DMS153 (cell line): ENCODE measurements around the gene ZBTB44.
"Not testable (repeated sequence)": the region's sequence is repeated elsewhere in the genome, so short reads cannot be mapped to it uniquely, and the experiment has no call there.

ENCODE experiments used
- DNase-seq: peaks from one replicate; lab custom pipeline; 2025; lab: John Stamatoyannopoulos, UW

Gene ZBTB44, protein sequence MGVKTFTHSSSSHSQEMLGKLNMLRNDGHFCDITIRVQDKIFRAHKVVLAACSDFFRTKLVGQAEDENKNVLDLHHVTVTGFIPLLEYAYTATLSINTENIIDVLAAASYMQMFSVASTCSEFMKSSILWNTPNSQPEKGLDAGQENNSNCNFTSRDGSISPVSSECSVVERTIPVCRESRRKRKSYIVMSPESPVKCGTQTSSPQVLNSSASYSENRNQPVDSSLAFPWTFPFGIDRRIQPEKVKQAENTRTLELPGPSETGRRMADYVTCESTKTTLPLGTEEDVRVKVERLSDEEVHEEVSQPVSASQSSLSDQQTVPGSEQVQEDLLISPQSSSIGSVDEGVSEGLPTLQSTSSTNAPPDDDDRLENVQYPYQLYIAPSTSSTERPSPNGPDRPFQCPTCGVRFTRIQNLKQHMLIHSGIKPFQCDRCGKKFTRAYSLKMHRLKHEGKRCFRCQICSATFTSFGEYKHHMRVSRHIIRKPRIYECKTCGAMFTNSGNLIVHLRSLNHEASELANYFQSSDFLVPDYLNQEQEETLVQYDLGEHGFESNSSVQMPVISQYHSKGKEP

DNA sequence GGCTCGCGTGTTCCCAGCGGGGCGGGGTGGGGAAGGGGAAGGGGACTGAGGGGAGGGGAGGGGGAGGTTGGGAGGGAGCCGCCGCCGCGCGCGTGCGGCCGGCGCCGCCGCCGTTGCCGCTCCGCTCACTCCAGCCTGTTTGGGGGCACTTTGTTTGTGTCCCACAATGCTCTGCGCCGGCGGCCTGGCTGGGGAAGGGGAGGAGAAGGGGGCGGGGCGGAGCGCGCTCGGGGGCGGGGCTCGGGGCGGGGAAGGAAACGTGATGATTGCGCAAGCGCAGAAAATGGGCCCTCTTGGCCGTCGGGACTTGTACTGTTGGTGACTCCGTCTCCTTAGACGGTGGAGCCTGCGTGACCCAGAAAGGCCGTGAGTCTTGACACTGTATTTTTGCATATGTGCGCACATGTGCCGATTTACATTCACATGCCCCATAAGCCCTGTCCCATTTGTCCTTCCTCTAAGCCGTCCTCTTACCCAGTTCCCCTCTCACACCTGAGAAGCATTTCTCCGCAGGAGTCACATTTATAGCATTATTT, at the start of gene ZBTB44:
Gene ZBTB44, minus strand, starts transcription at position 168 of the 536 bp plus-strand sequence. CDS start 53,044 bp downstream, outside the sequence.
- peak; percentile 79 for DNase-seq

DNA sequence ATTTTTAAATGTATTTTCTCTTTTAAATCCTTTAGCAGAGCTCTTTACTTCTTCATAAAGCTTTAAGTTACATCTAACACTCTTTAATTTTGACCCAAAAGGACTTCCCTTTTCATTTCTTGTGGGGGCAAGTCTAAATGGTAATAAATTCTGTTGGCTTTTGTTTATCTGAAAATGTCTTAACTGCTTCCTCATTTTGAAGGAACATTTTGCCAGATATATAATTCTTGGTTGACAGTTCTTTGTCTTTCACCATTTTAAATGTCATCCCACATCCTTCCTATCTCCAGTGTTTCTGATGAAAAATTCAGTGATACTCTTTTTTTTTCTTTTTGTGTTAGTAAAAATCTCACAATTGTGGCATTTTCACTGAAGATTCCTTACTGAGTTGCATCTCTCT, 44.7 kb upstream of the ZBTB44 start:
- DNase-seq: no peak

DNA sequence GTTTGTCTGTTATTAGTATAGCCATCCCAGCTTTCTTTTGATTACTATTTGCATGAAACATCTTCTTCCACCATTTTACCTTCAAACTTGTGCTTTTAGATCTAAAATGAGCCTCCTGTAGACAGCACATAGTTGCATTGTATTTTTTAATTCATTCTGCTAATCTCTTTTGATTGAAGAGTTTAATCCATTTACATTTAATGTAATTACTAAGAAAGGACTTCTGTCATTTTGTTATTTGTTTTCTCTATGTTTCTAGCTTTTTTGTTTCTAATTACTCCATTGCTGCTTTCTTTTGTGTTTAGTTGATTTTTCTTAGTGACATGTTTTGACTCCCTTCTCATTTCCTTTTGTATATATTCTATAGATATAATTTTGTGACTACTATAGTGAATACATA, 43.7 kb upstream of the ZBTB44 start:
- DNase-seq: no peak

DNA sequence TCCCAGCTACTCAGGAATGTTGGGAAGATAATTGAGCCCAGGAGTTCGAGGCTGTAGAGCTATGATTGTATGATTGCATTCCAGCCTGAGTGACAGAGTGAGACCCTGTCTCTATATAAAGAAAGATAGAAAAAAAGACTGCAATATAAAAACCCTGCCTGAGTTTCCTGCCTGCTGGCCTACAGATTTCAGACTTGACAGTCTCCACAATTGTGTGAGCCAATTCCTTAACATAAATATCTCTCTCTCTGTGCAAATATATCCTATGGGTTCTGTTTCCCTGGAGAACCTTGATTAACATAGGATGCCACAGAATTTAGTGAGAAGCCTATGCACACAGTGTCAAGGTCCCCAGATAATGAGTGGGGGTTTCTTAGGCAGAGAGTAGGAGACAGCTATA, 32.5 kb upstream of the ZBTB44 start:
- DNase-seq: no peak

DNA sequence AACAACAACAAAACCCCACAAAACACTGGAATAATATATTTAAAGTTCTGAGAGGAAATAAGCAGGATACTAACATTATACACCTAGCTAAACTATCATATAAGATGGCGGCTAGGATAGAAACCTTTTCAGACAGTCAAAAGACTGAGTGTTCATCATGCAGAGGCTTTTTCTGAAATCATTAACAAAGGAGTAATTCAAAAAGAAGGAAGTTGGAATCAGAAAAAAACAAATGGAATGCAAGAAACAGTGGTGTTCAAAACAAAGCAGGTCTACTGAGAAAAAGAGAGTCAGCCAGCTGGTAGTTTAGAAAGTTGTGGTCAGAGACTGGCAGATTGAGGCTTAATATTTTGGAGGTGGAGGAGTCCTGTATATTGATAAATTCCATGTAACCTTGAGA, 30.1 kb upstream of the ZBTB44 start:
- DNase-seq: no peak

DNA sequence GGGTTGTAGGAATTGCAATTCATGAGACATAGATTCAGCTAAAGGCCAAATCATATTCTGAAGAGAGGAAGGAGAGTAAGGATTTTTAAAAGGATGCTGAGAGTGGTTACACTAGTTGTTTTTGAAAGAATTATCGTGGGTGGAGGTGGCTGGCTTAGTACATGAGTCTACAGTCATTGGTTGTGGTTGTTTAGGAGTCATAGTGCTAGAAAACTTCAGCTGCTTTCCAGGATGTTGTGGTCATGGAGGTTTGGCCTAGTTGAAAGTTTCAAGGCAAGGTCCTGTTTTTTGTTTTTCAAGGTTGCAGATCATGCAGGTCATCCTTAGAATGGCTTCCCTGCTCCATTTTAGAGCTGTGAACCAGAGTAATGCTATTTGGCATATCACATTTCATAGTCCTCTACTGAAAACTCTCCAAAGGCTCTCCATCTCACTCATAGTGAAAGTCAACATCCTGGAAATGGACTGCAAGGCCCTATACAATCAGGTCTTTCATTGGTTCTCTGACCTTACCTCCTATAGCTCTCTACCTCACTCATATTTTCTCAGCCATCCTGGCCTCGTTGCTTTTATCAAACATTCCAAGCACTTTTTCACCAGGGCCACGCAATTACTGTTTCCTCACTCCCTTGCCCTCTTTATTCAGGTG, 26.1 kb upstream of the ZBTB44 start:
- no peak for DNase-seq

DNA sequence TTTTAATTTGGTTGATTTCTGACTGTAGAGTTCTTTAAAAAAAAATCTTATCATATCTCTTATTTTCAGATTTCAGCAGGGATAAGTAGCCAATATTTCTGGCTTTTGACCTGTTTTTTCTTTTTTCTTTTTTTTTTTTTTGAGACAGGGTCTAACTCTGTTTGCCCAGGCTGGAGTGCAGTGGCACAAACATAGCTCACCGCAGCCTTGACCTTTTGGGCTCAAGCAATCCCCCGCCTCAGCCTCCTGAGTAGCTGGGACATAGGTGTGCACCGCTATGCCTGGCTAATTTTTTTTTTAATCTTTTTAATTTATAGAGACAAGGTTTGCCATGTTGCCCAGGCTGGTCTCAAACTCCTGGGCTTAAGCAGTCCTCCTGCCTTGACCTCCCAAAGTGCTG, 23.9 kb upstream of the ZBTB44 start:
- no peak for DNase-seq

DNA sequence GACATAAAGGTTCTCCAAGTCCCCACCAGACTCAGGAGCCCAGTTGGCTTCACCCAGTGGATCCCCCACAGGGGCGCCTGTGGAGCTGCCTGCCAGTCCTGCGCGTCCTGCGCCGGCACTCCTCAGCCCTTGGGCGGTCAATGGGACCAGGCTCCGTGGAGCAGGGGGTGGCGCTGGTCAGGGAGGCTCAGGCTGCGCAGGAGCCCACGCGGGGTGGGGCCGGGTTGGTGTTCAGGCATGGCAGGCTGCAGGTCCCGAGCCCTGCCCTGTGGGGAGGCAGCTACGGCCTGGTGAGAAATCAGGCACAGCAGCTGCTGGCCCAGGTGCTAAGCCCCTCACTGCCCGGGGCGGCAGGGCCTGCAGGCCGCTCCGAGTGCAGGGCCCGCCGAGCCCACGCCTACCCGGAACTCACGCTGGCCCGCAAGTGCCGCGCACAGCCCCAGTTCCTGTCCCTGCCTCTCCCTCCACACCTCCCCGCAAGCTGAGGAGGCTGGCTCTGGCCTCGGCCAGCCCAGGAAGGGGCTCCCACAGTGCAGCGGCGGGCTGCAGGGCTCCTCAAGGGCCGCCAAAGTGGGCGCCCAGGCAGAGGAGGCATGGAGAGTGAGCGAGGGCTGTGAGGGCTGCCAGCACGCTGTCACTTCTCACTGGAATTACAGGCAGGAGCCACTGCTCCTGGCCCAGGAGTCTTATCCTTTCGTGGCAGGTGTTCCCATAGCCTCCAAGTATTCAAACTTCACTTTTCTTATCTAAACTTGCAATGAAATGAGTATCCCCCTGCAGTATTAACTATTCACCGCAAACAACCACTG, 22.8 kb upstream of the ZBTB44 start:
- no peak for DNase-seq

DNA sequence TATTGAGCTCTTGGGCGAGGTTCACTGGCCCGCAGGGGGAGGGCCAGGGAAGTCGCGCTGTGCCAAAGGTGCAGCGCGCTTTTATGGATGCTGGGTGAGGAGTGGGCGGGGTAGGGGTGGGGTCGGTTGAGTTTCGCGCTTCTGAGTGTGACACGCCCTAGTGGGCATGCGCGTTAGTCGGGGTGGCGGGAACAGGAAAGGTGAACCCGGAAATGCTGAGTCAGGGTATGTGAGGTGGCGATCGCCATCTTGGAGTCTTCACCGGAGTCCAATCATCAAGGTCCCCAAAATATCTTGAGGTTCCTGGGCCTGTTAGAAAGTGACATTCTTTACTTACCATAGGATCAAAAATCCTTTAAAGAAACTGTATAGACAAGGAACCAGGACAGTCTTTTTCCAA, 16.7 kb upstream of the ZBTB44 start:
- not testable (repeated sequence) for DNase-seq

DNA sequence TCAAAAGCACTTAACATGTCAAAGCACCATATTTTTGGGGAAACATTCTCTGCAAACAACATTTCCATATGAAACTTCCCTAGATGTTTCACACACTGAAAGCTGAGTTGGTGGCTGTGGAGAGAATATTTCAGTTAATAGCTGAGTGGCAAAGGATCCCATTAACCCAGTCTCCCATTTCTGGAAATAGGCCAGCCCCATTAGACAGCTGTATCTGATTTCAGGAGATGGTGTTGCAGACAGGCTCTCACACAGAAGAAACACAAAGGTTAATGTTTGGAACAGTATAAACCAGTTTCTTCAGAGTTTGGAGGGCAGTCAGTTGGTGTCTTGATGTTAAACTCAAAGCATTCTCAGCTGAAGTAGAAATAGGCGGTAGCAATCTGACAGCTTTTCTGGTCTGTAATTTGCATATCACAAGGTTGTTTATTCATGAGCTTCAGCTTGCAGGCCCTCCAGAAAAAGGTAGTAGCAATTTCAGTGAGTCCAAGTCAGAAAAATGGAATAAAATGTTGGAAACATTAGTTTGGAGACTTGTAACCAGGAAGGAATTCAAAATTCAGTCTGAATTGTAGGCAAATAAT, 15.5 kb upstream of the ZBTB44 start:
- DNase-seq: no peak

DNA sequence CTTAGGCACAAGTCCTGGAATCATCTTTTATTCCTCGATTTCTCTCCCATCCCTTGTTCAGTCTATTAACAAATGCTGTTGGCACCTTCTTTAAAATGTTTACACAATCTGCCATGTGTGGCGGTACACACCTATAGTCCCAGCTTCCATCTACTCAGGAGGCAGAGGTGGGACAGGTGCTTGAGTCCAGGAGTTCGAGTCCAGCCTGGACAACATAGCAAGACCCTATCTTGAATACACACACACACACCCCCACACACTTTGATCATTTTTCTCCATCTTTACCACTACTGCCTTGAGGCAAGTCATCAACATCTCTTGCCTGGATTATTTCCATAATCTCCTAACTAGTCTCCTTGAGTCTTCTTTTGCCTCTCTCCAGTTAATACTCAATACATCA, 13.7 kb upstream of the ZBTB44 start:
- DNase-seq: no peak

DNA sequence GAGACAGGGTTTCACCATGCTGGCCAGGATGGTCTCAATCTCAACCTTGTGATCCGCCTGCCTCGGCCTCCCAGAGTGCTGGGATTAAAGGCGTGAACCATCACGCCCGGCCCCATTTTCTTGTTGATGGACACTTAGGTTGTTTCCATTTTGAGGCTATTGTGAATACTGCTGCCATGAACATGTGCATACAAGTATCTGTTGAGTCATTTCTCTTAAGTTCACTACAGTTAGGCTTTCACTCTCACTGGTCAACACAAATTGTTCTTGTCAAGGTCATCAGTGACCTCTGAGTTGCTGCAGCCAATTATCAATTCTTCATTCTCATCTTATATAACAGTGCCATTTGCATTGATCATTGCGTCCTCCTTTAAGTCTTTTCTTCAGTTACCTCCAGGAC, 13.0 kb upstream of the ZBTB44 start:
- DNase-seq: no peak

DNA sequence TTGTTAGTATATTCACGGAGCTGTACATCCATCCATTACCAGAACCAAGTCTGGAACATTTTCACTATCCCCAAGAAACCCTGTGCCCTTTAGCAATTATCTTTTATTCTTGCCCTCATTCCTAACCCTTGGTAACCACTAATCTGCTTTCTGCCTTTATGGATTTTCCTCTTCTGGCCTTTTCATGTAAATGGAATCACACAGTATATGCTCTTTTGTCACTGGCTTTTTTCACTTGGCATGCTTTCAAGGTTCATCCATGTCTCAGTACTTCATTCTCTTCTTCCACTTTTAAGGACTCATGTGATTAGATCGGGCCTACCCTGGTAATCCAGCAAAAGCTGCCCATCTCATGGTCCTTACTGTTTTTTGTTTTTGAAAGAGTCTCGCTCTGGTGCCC, 11.0 kb upstream of the ZBTB44 start:
- DNase-seq: no peak

DNA sequence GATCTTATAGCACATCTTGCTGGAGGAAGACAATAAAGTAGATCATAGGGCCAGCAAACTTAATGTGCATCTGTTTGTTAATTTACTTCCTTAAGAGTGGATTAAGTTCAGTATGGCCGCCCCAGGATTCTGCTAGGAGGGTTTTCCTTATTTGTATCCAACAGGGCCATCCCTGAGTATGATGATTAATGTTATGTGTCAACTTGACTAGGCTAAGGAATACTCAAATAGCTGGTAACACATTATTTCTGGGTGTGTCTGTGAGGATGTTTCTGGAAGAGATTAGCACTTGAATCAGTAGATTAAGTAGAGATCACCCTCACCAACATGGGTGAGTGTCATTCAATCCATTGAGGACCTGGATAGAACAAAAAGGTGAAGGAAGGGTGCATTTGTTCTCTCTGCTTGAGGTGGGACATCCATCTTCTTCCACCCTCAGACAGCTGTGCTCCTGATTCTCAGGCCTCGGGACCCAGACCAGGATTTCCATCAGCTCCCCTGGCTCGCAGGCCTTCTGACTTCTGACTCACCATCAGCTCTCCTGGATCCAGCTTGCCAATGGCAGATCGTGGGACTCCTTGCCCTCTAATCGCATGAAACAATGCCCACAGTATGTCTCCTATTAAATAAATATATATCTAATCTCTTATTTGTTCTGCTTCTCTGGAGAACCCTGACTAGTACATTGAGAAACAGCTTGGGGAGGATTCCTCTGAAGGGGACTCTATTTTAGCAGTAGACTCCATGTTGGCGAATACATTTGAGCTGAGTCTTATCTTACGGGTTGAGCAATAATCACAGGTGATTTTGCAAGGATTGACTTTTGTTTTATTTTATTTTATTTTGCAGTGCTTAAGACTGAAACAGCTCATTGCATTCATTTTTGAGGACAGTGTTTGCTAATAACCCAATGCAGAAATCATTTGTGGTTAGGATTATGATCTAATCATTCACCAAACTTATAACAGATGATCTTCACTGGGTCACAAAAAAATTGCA, 9.0 kb upstream of the ZBTB44 start:
- no peak for DNase-seq

DNA sequence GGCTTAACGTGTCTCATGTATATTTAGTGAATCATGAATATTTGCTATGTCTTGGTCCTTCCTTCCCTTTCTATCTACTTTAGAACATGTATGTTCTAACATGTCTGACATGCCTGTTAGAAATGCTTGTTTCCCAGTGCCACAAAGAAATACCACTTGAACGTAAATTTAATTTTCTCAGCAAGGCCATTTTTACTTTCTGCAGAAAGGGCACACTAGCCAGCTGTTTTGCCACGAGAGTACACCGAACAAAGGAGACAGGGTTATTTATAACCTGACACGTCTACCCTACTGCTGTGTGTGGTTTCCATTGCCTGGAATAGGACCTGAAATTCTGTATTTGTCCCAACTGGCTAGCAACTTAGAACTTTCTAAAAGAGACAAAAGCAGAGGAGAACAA, 7.4 kb upstream of the ZBTB44 start:
- no peak for DNase-seq

DNA sequence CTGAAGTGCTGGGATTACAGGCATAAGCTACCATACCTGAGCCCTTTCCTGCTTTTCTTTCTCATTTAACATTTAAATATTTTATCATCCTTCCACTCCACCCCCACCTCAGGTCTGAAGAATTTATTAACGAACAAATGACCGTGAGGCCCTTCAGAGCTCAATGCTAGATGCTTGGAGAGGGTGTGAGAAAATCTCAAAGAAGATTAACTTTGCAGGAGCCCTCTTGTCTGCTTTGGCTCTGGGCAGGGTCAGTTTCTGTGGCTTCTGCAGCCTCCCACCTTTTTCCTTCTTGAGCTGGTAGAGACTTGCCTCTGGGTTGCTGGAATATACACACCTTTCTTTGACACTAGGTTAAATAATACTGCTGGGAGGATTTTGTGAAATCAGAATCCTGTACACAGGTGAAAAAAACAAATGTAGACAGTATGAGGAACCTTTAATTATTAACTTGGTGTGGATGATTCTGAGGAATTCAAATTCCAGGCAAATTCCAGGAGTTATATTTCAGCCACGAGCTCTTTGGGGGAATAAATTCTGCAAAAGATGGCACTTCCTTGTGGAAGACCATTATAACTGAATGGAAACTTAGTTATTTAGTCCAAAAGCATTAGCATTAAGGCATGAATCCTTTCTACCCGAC, 3.4 kb upstream of the ZBTB44 start:
- no peak for DNase-seq

DNA sequence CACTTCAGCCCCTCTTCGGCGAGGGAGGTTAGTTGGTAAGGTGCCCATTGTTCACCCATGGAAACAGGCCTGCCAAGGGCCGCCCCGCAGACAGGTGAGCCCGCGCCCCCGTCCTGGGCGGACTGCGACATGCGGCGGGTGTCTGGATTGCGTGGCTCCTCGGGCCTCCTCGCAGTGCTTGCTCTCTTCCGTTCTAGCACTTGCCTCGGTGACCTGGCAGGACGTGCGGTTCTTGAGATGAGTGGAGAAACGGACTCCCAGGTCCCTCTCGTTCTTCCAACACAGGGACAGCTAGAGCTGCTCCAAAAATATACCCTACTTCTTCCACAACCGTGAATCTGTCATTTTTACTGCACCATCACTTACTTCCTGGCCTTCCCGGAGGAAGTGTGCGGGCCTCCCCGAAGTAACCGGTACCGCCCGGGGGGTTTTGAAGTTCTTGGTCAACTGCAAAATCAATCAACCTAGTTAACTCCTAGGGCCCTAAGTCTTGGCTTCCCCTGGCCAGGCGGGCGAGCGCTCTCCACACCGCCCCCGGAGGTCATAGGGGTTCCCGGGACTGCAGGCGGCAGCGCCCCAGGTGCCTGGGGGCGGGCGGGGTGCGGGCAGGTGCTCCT, 745 bp upstream of the ZBTB44 start:
- DNase-seq: no peak

DNA sequence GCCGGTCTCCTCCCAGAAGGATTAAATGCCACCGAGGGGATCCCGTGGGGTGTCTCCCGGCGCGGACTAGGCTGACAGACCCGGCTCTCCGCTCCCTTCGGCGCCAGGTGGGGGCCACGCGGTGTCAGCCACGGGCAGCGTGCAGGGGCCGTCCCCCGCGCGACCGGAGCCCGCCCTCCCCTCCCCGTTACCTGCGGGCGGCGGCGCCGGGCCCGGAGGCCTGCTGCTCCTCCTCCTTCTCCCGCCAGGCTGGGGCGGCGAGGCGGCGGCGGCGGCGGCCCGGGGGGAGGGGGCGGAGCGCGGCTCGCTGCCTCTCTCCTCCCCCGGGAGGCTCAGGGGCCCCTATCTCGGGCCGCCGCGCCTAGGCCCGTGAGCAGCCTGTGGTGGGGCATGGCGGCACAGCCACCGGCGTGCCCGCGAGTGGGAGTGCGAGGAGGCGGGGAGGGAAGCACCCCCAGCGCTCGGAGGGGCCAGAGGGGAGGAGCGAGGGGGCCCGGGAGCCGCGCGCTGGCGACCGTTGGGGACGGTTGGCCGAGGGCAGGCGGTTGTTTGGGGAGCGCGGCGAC, 450 bp downstream of the ZBTB44 start:
- peak; percentile 33 for DNase-seq
